WTC11 (cell line): ENCODE measurements around the gene SGIP1. TPM values are rescaled to one million over a fixed set of nuclear protein-coding genes. Genes with fewer than 3 reads are reported as not detected.

Experiments
- ATAC-seq: fragments of 200-7000 bp; cut with Tn5 transposase; 2 replicates; pipeline ENCODE4 v1.10.0; 2021; ENCODE audit warnings: mild to moderate bottlenecking, moderate library complexity
- CTCF ChIA-PET: fragments of 300-600 bp; sonication (Branson Sonifier 250); formaldehyde crosslinking; loops from one replicate; lab custom pipeline; 2021; ENCODE audit warnings: antibody characterized with exemption; lab: Charles Lee
- POLR2A ChIA-PET: fragments of 350-600 bp; sonication (Branson Sonifier 250); formaldehyde crosslinking; loops from one replicate; lab custom pipeline; 2021; ENCODE audit warnings: antibody characterized with exemption; lab: Charles Lee
- DNase-seq: peaks from one replicate; pipeline ENCODE4 v3.0.0; 2021; ENCODE audit warnings: low spot score
- H3K27ac Mint-ChIP-seq: 2 replicates; pipeline ENCODE4 v1.8.0; 2021; ENCODE audit warnings: mixed read lengths
- H3K27me3 Mint-ChIP-seq: 2 replicates; pipeline ENCODE4 v1.8.0; 2021; ENCODE audit warnings: low read depth, mild to moderate bottlenecking, moderate library complexity, mixed read lengths
- H3K36me3 Mint-ChIP-seq: 2 replicates; pipeline ENCODE4 v1.8.0; 2021; ENCODE audit warnings: mixed read lengths
- H3K4me1 Mint-ChIP-seq: 2 replicates; pipeline ENCODE4 v1.8.0; 2022; ENCODE audit warnings: mixed read lengths
- H3K4me3 Mint-ChIP-seq: 2 replicates; pipeline ENCODE4 v1.8.0; 2021; ENCODE audit warnings: mild to moderate bottlenecking, moderate library complexity, mixed read lengths
- H3K9me3 Mint-ChIP-seq: 2 replicates; pipeline ENCODE4 v1.8.0; 2021; ENCODE audit warnings: mixed read lengths
- CDX4 ChIP-seq: fragments of 250-450 bp; sonication (Bioruptor Pico); IDR thresholded peaks from 2 replicates; pipeline ENCODE4 v1.9.0; 2021; ENCODE audit warnings: moderate library complexity, mild to moderate bottlenecking, inconsistent platforms, borderline replicate concordance
- E2F4 ChIP-seq: sonication (generic); formaldehyde crosslinking; IDR thresholded peaks from 2 replicates; pipeline ENCODE4 v1.8.1; 2022; ENCODE audit warnings: low read depth, mild to moderate bottlenecking, moderate library complexity, missing genetic modification reagents, borderline replicate concordance
- GTF2I ChIP-seq: fragments of 250-450 bp; sonication (Bioruptor Pico); conservative IDR thresholded peaks from 2 replicates; pipeline ENCODE4 v1.4.0; 2021; ENCODE audit warnings: mild to moderate bottlenecking
- JAZF1 ChIP-seq: fragments of 250-450 bp; sonication (Bioruptor Pico); IDR thresholded peaks from 2 replicates; pipeline ENCODE4 v1.9.0; 2021; ENCODE audit warnings: moderate library complexity, mild to moderate bottlenecking, inconsistent platforms
- NFE2L1 ChIP-seq: sonication (generic); formaldehyde crosslinking; IDR thresholded peaks from 2 replicates; pipeline ENCODE4 v1.8.1; 2023; ENCODE audit warnings: missing genetic modification reagents
- NFYB ChIP-seq: sonication (generic); formaldehyde crosslinking; conservative IDR thresholded peaks from 2 replicates; pipeline ENCODE4 v1.8.0; 2022; ENCODE audit warnings: low read depth, missing genetic modification reagents
- NR1H2 ChIP-seq: sonication (generic); formaldehyde crosslinking; IDR thresholded peaks from 2 replicates; pipeline ENCODE4 v1.9.0; 2021; ENCODE audit warnings: mild to moderate bottlenecking, moderate library complexity, missing genetic modification reagents
- ZNF317 ChIP-seq: sonication (generic); formaldehyde crosslinking; IDR thresholded peaks from 2 replicates; pipeline ENCODE4 v1.8.1; 2023; ENCODE audit warnings: low read depth, mild to moderate bottlenecking, moderate library complexity, missing genetic modification reagents, borderline replicate concordance
- ZNF416 ChIP-seq: fragments of 250-450 bp; sonication (Bioruptor Pico); IDR thresholded peaks from 2 replicates; pipeline ENCODE4 v1.9.0; 2021; ENCODE audit warnings: mild to moderate bottlenecking, inconsistent platforms
- total RNA-seq: library from RNA; stranded (reverse); gene quantifications from 3 replicates; pipeline ENCODE4 v1.2.3, GENCODE V29; 2021
- TF ChIP-seq, protein P1 (sequence below): sonication (generic); formaldehyde crosslinking; IDR thresholded peaks from 2 replicates; pipeline ENCODE4 v1.8.0; 2022; ENCODE audit warnings: mild to moderate bottlenecking, missing genetic modification reagents
- TF ChIP-seq, protein P2 (sequence below): fragments of 250-450 bp; sonication (Bioruptor Pico); IDR thresholded peaks from 2 replicates; pipeline ENCODE4 v2.1.2; 2022; ENCODE audit warnings: mild to moderate bottlenecking, moderate library complexity
- TF ChIP-seq, protein P3 (sequence below): sonication (generic); formaldehyde crosslinking; IDR thresholded peaks from 2 replicates; pipeline ENCODE4 v1.8.0; 2022; ENCODE audit warnings: mild to moderate bottlenecking, missing genetic modification reagents
- TF ChIP-seq, protein P4 (sequence below): sonication (generic); formaldehyde crosslinking; IDR thresholded peaks from 2 replicates; pipeline ENCODE4 v1.8.0; 2023; ENCODE audit warnings: missing genetic modification reagents, mild to moderate bottlenecking, borderline replicate concordance
- TF ChIP-seq, protein P5 (sequence below): sonication (generic); formaldehyde crosslinking; IDR thresholded peaks from 2 replicates; pipeline ENCODE4 v1.8.1; 2023; ENCODE audit warnings: mild to moderate bottlenecking, missing genetic modification reagents, borderline replicate concordance
- TF ChIP-seq, protein P6 (sequence below): fragments of 200-600 bp; IDR thresholded peaks from 2 replicates; pipeline ENCODE4 v1.8.0; 2022; ENCODE audit warnings: antibody characterized with exemption

The SGIP1 gene
- total RNA-seq, 1 experiment from 2014 or later = 3.9 TPM

- H3K9me3 Mint-ChIP-seq = no peaks in the 10 kb centered on the region
- POLR2A ChIA-PET = no interaction called here
- H3K4me3 Mint-ChIP-seq = no peak overlapping the region
- ATAC-seq (no peak), DNase-seq (no peak)
- H3K4me1 Mint-ChIP-seq = peaks cover 8% of the 10 kb centered on the region
- no peak overlapping the region for H3K27ac Mint-ChIP-seq
- CTCF ChIA-PET = interaction anchor here (0.6 kb wide), 1 partner anchor 12 kb away, joined by 3 read pairs; no protein-coding TSS in a partner anchor
- no peaks in the 10 kb centered on the region for H3K36me3 Mint-ChIP-seq
- no peaks in the 10 kb centered on the region for H3K27me3 Mint-ChIP-seq
- TF ChIP-seq, protein P1, sequence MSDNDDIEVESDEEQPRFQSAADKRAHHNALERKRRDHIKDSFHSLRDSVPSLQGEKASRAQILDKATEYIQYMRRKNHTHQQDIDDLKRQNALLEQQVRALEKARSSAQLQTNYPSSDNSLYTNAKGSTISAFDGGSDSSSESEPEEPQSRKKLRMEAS (CRISPR knock-in tag) = no peak
- TF ChIP-seq, protein P2, sequence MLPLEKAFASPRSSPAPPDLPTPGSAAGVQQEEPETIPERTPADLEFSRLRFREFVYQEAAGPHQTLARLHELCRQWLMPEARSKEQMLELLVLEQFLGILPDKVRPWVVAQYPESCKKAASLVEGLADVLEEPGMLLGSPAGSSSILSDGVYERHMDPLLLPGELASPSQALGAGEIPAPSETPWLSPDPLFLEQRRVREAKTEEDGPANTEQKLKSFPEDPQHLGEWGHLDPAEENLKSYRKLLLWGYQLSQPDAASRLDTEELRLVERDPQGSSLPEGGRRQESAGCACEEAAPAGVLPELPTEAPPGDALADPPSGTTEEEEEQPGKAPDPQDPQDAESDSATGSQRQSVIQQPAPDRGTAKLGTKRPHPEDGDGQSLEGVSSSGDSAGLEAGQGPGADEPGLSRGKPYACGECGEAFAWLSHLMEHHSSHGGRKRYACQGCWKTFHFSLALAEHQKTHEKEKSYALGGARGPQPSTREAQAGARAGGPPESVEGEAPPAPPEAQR (CRISPR knock-in tag) = no peak
- TF ChIP-seq CDX4 (CRISPR knock-in tag) = no peak
- TF ChIP-seq, protein P3, sequence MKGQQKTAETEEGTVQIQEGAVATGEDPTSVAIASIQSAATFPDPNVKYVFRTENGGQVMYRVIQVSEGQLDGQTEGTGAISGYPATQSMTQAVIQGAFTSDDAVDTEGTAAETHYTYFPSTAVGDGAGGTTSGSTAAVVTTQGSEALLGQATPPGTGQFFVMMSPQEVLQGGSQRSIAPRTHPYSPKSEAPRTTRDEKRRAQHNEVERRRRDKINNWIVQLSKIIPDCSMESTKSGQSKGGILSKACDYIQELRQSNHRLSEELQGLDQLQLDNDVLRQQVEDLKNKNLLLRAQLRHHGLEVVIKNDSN (CRISPR knock-in tag) = no peak
- no peak for TF ChIP-seq NFE2L1 (CRISPR knock-in tag)
- TF ChIP-seq, protein P4, sequence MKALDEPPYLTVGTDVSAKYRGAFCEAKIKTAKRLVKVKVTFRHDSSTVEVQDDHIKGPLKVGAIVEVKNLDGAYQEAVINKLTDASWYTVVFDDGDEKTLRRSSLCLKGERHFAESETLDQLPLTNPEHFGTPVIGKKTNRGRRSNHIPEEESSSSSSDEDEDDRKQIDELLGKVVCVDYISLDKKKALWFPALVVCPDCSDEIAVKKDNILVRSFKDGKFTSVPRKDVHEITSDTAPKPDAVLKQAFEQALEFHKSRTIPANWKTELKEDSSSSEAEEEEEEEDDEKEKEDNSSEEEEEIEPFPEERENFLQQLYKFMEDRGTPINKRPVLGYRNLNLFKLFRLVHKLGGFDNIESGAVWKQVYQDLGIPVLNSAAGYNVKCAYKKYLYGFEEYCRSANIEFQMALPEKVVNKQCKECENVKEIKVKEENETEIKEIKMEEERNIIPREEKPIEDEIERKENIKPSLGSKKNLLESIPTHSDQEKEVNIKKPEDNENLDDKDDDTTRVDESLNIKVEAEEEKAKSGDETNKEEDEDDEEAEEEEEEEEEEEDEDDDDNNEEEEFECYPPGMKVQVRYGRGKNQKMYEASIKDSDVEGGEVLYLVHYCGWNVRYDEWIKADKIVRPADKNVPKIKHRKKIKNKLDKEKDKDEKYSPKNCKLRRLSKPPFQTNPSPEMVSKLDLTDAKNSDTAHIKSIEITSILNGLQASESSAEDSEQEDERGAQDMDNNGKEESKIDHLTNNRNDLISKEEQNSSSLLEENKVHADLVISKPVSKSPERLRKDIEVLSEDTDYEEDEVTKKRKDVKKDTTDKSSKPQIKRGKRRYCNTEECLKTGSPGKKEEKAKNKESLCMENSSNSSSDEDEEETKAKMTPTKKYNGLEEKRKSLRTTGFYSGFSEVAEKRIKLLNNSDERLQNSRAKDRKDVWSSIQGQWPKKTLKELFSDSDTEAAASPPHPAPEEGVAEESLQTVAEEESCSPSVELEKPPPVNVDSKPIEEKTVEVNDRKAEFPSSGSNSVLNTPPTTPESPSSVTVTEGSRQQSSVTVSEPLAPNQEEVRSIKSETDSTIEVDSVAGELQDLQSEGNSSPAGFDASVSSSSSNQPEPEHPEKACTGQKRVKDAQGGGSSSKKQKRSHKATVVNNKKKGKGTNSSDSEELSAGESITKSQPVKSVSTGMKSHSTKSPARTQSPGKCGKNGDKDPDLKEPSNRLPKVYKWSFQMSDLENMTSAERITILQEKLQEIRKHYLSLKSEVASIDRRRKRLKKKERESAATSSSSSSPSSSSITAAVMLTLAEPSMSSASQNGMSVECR = no peak
Observed at GRCh38 chr1:66699213-66699612, 165.3 kb downstream of the SGIP1 start.

- ATAC-seq (no peak), DNase-seq (no peak)
- no peaks in the 10 kb centered on the region for H3K27me3 Mint-ChIP-seq
- ChIA-PET CTCF (no interaction called here), POLR2A (no interaction called here)
- TF ChIP-seq, protein P5, sequence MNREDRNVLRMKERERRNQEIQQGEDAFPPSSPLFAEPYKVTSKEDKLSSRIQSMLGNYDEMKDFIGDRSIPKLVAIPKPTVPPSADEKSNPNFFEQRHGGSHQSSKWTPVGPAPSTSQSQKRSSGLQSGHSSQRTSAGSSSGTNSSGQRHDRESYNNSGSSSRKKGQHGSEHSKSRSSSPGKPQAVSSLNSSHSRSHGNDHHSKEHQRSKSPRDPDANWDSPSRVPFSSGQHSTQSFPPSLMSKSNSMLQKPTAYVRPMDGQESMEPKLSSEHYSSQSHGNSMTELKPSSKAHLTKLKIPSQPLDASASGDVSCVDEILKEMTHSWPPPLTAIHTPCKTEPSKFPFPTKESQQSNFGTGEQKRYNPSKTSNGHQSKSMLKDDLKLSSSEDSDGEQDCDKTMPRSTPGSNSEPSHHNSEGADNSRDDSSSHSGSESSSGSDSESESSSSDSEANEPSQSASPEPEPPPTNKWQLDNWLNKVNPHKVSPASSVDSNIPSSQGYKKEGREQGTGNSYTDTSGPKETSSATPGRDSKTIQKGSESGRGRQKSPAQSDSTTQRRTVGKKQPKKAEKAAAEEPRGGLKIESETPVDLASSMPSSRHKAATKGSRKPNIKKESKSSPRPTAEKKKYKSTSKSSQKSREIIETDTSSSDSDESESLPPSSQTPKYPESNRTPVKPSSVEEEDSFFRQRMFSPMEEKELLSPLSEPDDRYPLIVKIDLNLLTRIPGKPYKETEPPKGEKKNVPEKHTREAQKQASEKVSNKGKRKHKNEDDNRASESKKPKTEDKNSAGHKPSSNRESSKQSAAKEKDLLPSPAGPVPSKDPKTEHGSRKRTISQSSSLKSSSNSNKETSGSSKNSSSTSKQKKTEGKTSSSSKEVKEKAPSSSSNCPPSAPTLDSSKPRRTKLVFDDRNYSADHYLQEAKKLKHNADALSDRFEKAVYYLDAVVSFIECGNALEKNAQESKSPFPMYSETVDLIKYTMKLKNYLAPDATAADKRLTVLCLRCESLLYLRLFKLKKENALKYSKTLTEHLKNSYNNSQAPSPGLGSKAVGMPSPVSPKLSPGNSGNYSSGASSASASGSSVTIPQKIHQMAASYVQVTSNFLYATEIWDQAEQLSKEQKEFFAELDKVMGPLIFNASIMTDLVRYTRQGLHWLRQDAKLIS (CRISPR knock-in tag) = no peak
- TF ChIP-seq, protein P6, sequence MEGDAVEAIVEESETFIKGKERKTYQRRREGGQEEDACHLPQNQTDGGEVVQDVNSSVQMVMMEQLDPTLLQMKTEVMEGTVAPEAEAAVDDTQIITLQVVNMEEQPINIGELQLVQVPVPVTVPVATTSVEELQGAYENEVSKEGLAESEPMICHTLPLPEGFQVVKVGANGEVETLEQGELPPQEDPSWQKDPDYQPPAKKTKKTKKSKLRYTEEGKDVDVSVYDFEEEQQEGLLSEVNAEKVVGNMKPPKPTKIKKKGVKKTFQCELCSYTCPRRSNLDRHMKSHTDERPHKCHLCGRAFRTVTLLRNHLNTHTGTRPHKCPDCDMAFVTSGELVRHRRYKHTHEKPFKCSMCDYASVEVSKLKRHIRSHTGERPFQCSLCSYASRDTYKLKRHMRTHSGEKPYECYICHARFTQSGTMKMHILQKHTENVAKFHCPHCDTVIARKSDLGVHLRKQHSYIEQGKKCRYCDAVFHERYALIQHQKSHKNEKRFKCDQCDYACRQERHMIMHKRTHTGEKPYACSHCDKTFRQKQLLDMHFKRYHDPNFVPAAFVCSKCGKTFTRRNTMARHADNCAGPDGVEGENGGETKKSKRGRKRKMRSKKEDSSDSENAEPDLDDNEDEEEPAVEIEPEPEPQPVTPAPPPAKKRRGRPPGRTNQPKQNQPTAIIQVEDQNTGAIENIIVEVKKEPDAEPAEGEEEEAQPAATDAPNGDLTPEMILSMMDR = no peak
- no peak for TF ChIP-seq NFYB (CRISPR knock-in tag)
- TF ChIP-seq E2F4 (CRISPR knock-in tag) = no peak
- TF ChIP-seq ZNF416 (CRISPR knock-in tag) = no peak
- no peak for TF ChIP-seq GTF2I
- TF ChIP-seq ZNF317 (CRISPR knock-in tag) = no peak
- TF ChIP-seq NR1H2 = no peak
- TF ChIP-seq JAZF1 (CRISPR knock-in tag) = no peak
- no peaks in the 10 kb centered on the region for H3K36me3 Mint-ChIP-seq
- no peak overlapping the region for H3K27ac Mint-ChIP-seq
- peaks cover 2% of the 10 kb centered on the region; the same call in 1 of the 2 replicates for H3K4me1 Mint-ChIP-seq
- H3K4me3 Mint-ChIP-seq = no peak overlapping the region
- H3K9me3 Mint-ChIP-seq = no peaks in the 10 kb centered on the region
Observed at GRCh38 chr1:66704177-66704875, 170.4 kb downstream of the SGIP1 start.
